Measurements from ENCODE around the gene PNKP.

PNKP gene

DNA sequence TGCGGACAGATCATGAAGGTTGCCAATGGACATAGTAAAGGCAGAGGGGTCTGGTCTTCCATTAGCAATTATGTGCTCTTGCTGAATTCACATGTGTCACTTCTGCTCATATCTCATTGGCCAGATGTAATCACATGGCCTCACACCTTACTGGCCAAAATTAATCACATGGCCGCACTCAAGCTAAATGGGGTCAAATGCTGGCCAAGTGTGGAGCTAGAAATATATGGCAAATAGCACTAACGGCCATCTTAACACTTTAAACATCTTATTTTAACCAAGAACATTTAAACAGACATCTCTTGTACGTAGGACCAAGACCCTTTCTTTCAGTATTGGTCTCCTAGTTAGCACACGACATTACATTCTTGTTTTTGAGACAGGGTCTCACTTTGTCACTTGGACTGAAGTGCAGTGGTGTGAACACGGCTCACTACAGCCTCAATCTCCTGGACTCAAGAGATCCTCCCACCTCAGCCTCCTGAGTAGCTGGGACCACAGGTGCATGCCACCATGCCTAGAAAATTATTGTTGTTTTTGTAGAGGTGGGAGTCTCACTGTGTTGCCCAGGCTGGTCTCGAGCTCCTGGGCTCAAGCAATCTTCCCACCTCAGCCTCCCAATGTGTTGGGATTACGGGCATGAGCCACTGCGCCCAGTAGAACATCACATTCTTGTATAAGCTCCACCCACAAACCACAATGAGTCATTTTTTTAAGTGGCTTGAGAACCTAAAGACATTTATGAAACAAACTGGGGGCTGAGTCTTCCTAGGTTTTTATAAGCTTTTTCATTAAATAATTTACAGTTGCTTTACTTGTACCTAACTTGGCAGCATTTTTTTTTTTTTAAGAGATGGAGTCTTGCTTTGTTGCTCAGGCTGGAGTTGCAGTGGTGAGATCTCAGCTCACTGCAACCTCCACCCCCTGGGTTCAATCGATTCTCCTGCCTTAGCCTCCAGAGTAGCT is 19.4 kb downstream of the PNKP start:
- H3K36me3 ChIP-seq (ENCODE audit: control insufficient read depth in 5 of 5, insufficient read depth in 5 of 5, low read length in 5 of 5), result no peaks in the 10 kb centered on the region
- peaks cover 0 to 7% (median 3%) of the 10 kb centered on the region in 5 donors for H3K9me3 ChIP-seq (ENCODE audit: control insufficient read depth in 5 of 5, low read length in 5 of 5)
- H3K27ac ChIP-seq (ENCODE audit: low read depth, low read length), result no peak overlapping the region
- no peak overlapping the region for H3K9ac ChIP-seq (ENCODE audit: low read length in 5 of 5)
- H3K4me1 ChIP-seq (ENCODE audit: control insufficient read depth in 5 of 5, insufficient read depth in 5 of 5, low read length in 5 of 5), result peaks cover 6 to 25% (median 19%) of the 10 kb centered on the region in 5 donors
- H3K27me3 ChIP-seq (ENCODE audit: control insufficient read depth in 5 of 5, insufficient read depth in 4 of 5, low read length in 5 of 5), result no peaks in the 10 kb centered on the region
- no peak overlapping the region for H3K4me3 ChIP-seq (ENCODE audit: low read depth in 1 of 5, low read length in 5 of 5)

DNA sequence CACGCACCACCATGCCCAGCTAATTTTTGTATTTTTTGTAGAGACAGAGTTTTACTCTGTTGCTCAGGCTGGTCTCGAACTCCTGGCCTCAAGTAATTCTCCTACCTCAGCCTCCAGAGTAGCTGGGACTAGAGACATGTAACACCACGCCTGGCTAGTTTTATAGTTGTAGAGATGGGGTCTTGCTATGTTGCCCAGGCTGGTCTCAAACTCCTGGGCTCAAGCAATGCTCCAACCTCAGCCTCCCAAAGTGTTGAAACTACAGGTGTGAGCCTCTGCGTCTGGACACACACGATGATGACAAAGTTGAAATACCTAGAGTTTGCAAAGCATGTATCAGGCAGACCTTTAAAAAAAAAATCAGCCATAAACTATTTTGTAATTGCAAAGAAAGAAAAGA is 21.0 kb downstream of the PNKP start:
- Histone ChIP-seq H3K27me3 (ENCODE audit: control insufficient read depth in 5 of 5, insufficient read depth in 4 of 5, low read length in 5 of 5) (no peaks in the 10 kb centered on the region), H3K27ac (ENCODE audit: low read depth, low read length) (no peak overlapping the region), H3K9ac (ENCODE audit: low read length in 5 of 5) (no peak overlapping the region), H3K9me3 (ENCODE audit: control insufficient read depth in 5 of 5, low read length in 5 of 5) (peaks cover 0 to 7% (median 3%) of the 10 kb centered on the region in 5 donors), H3K4me3 (ENCODE audit: low read depth in 1 of 5, low read length in 5 of 5) (no peak overlapping the region), H3K4me1 (ENCODE audit: control insufficient read depth in 5 of 5, insufficient read depth in 5 of 5, low read length in 5 of 5) (peaks cover 0 to 12% (median 5%) of the 10 kb centered on the region in 5 donors), H3K36me3 (ENCODE audit: control insufficient read depth in 5 of 5, insufficient read depth in 5 of 5, low read length in 5 of 5) (no peaks in the 10 kb centered on the region)

DNA sequence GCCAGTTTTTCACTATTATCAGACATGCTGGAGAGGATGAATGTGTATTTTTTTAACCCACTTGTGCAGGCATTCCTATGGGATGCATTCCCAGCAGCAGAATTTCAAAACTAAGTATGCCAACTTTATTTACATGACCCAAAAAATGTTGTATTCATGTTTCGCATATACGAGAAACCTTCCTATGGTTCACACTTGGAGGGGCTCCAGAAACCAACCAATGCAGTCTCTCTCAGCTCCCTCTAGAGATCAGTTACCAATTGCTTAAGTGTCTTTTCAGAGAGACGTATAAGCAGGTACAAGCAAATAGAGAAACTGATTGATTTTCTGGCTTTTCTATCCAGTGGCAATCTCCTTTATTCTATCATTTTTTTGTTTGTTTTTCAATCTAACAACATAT is 22.0 kb downstream of the PNKP start:
- H3K9me3 ChIP-seq (ENCODE audit: control insufficient read depth in 5 of 5, low read length in 5 of 5), result peaks cover 0 to 7% (median 3%) of the 10 kb centered on the region in 5 donors
- H3K4me3 ChIP-seq (ENCODE audit: low read depth in 1 of 5, low read length in 5 of 5), result no peak overlapping the region
- H3K4me1 ChIP-seq (ENCODE audit: control insufficient read depth in 5 of 5, insufficient read depth in 5 of 5, low read length in 5 of 5), result peaks cover 0 to 7% (median 5%) of the 10 kb centered on the region in 5 donors
- no peaks in the 10 kb centered on the region for H3K27me3 ChIP-seq (ENCODE audit: control insufficient read depth in 5 of 5, insufficient read depth in 4 of 5, low read length in 5 of 5)
- H3K27ac ChIP-seq (ENCODE audit: low read depth, low read length), result no peak overlapping the region
- peaks cover 0 to 5% (median 0%) of the 10 kb centered on the region in 5 donors for H3K36me3 ChIP-seq (ENCODE audit: control insufficient read depth in 5 of 5, insufficient read depth in 5 of 5, low read length in 5 of 5)
- no peak overlapping the region for H3K9ac ChIP-seq (ENCODE audit: low read length in 5 of 5)

DNA sequence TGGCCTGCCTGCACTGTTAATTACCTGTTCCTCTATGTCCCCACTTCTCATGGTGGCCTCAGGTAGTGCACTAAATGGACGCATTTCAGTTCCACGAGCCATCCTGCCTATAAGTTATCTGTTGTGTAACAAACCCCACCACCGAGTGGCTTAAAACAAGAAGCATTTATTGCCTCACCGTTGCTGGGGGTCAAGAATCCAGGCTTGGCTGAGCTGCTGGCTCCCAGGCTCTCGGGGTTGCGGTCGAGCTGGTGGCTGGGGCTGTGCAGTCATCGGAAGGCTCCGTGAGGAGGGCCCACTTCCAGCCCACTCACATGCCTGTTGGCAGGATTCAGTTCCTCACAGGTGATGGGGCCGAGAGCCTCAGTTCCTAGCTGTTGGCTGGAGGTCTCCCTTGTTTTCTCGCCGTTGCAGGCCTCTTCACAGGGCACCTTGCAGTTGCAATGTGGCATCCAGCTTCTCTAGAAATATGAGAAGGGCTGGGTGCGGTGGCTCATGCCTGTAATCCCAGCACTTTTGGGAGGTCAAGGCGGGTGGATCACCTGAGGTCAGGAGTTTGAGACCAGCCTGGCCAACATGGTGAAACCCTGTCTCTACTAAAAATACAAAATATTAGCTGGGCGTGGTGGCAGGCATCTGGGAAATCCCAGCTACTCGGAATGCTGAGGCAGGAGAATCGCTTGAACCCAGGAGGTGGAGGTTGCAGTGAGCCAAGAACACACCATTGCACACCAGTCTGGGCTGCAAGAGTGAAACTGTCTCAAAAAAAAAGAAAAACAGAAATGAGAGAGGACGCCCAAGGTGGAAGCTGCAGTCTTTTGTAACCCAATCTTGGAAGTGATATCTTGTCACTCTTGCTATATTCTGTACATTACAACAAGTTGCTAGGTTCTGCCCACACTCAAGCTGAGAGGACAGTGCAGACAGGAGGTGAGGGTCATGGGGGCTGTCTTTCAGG is 23.0 kb downstream of the PNKP start:
- Histone ChIP-seq H3K36me3 (ENCODE audit: control insufficient read depth in 5 of 5, insufficient read depth in 5 of 5, low read length in 5 of 5) (peaks cover 0 to 13% (median 6%) of the 10 kb centered on the region in 5 donors), H3K9me3 (ENCODE audit: control insufficient read depth in 5 of 5, low read length in 5 of 5) (peaks cover 0 to 5% (median under 1%) of the 10 kb centered on the region in 5 donors), H3K4me1 (ENCODE audit: control insufficient read depth in 5 of 5, insufficient read depth in 5 of 5, low read length in 5 of 5) (no peaks in the 10 kb centered on the region), H3K4me3 (ENCODE audit: low read depth in 1 of 5, low read length in 5 of 5) (no peak overlapping the region), H3K9ac (ENCODE audit: low read length in 5 of 5) (no peak overlapping the region), H3K27me3 (ENCODE audit: control insufficient read depth in 5 of 5, insufficient read depth in 4 of 5, low read length in 5 of 5) (no peaks in the 10 kb centered on the region), H3K27ac (ENCODE audit: low read depth, low read length) (no peak overlapping the region)

DNA sequence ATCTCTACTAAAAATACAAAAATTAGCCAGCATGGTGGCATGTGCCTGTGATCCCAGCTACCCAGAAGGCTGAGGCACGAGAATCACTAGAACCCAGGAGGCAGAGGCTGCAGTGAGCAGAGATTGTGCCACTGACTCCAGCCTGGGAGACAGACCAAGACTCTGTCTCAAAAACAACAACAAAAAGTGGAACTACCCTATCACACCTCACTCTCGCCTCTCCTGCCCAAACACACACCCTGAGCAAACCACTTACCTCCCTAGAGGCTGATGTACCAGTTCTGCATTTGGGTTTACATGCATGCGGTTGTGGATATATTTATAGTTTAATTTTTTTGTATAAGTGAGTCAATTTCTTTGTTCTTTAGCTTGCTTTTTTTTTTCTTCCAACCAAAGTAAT is 24.1 kb downstream of the PNKP start:
- peaks cover 0 to 24% (median 16%) of the 10 kb centered on the region in 5 donors for H3K36me3 ChIP-seq (ENCODE audit: control insufficient read depth in 5 of 5, insufficient read depth in 5 of 5, low read length in 5 of 5)
- no peak overlapping the region for H3K27ac ChIP-seq (ENCODE audit: low read depth, low read length)
- no peak overlapping the region for H3K4me3 ChIP-seq (ENCODE audit: low read depth in 1 of 5, low read length in 5 of 5)
- no peaks in the 10 kb centered on the region for H3K9me3 ChIP-seq (ENCODE audit: control insufficient read depth in 5 of 5, low read length in 5 of 5)
- H3K9ac ChIP-seq (ENCODE audit: low read length in 5 of 5), result no peak overlapping the region
- no peaks in the 10 kb centered on the region for H3K4me1 ChIP-seq (ENCODE audit: control insufficient read depth in 5 of 5, insufficient read depth in 5 of 5, low read length in 5 of 5)
- H3K27me3 ChIP-seq (ENCODE audit: control insufficient read depth in 5 of 5, insufficient read depth in 4 of 5, low read length in 5 of 5), result no peaks in the 10 kb centered on the region

DNA sequence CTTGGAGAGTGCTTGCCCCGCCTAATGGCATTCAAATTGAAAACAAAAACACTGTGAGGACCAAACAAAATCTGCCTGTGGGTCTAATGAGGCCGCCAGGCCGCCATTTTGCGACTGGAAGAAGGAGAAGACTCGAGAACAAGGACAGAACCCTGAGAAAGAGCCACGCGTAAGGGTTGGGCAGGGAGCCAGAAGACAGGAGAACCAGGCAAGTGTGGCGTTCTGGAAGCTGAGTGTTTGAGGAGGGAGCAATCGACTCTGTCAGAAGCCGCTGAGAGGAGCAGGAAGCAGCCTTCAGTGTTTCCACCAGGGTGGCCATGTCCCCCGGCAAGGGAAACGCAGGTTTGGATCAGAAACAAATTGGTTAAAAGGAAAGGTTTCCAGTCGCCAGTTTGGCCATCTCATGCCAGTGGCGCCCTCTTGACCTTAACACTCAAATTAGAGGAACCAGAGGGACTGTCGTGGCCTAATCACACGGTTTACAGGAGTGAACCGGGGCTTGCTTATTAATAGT is 26.6 kb downstream of the PNKP start:
- H3K9ac ChIP-seq (ENCODE audit: low read length in 5 of 5), result no peak overlapping the region
- H3K27me3 ChIP-seq (ENCODE audit: control insufficient read depth in 5 of 5, insufficient read depth in 4 of 5, low read length in 5 of 5), result no peaks in the 10 kb centered on the region
- peaks cover 0 to 47% (median 40%) of the 10 kb centered on the region in 5 donors for H3K36me3 ChIP-seq (ENCODE audit: control insufficient read depth in 5 of 5, insufficient read depth in 5 of 5, low read length in 5 of 5)
- H3K9me3 ChIP-seq (ENCODE audit: control insufficient read depth in 5 of 5, low read length in 5 of 5), result no peaks in the 10 kb centered on the region
- H3K27ac ChIP-seq (ENCODE audit: low read depth, low read length), result no peak overlapping the region
- peaks cover 0 to 3% (median 0%) of the 10 kb centered on the region in 5 donors for H3K4me1 ChIP-seq (ENCODE audit: control insufficient read depth in 5 of 5, insufficient read depth in 5 of 5, low read length in 5 of 5)
- no peak overlapping the region for H3K4me3 ChIP-seq (ENCODE audit: low read depth in 1 of 5, low read length in 5 of 5)

DNA sequence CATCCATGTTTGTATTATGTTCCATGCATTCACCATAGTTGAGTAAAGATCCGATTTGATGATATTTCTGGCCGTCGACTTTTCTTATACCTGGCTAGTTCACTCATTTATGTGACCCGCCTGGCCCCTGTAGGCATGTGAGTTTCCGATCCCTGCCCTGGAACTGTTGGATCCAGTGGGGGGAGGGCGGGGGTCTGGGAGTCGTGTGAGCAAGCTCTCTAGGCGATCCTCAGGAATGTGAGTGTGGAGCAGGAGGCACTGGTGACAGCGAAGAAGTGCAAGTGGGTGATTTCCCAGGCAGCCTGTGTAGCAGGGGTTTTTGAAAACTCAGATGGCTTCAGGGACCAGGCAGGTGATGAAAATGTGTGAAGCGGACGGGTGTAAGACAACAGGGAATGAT is 27.1 kb downstream of the PNKP start:
- Histone ChIP-seq H3K9me3 (ENCODE audit: control insufficient read depth in 5 of 5, low read length in 5 of 5) (no peaks in the 10 kb centered on the region), H3K36me3 (ENCODE audit: control insufficient read depth in 5 of 5, insufficient read depth in 5 of 5, low read length in 5 of 5) (peaks cover 0 to 51% (median 45%) of the 10 kb centered on the region in 5 donors), H3K27ac (ENCODE audit: low read depth, low read length) (no peak overlapping the region), H3K4me3 (ENCODE audit: low read depth in 1 of 5, low read length in 5 of 5) (no peak overlapping the region), H3K27me3 (ENCODE audit: control insufficient read depth in 5 of 5, insufficient read depth in 4 of 5, low read length in 5 of 5) (no peaks in the 10 kb centered on the region), H3K4me1 (ENCODE audit: control insufficient read depth in 5 of 5, insufficient read depth in 5 of 5, low read length in 5 of 5) (peaks cover 0 to 3% (median 0%) of the 10 kb centered on the region in 5 donors), H3K9ac (ENCODE audit: low read length in 5 of 5) (no peak overlapping the region)

DNA sequence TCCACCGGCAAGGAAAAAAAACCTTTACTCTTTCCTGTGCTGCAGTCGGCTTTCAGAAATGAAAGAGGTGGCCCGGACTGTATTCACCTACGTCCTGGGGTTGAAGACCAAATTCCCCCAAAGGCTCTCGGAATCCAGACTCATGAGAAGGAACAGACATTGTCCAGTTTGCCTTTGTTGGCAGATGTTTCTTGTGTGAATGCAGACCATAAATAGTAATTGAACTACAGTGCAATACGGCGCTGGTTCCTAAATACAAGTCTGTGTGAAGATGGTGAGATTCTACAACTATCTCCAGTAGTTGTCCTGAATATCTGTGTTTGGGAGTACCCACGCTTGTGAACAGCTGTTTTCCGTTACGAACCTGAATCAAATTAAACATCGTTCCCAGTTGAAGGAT is 27.7 kb downstream of the PNKP start:
- Histone ChIP-seq H3K27ac (ENCODE audit: low read depth, low read length) (no peak overlapping the region), H3K9me3 (ENCODE audit: control insufficient read depth in 5 of 5, low read length in 5 of 5) (no peaks in the 10 kb centered on the region), H3K36me3 (ENCODE audit: control insufficient read depth in 5 of 5, insufficient read depth in 5 of 5, low read length in 5 of 5) (peaks cover 0 to 57% (median 51%) of the 10 kb centered on the region in 5 donors), H3K4me3 (ENCODE audit: low read depth in 1 of 5, low read length in 5 of 5) (no peak overlapping the region), H3K9ac (ENCODE audit: low read length in 5 of 5) (no peak overlapping the region), H3K4me1 (ENCODE audit: control insufficient read depth in 5 of 5, insufficient read depth in 5 of 5, low read length in 5 of 5) (peaks cover 0 to 3% (median 0%) of the 10 kb centered on the region in 5 donors), H3K27me3 (ENCODE audit: control insufficient read depth in 5 of 5, insufficient read depth in 4 of 5, low read length in 5 of 5) (no peaks in the 10 kb centered on the region)

DNA sequence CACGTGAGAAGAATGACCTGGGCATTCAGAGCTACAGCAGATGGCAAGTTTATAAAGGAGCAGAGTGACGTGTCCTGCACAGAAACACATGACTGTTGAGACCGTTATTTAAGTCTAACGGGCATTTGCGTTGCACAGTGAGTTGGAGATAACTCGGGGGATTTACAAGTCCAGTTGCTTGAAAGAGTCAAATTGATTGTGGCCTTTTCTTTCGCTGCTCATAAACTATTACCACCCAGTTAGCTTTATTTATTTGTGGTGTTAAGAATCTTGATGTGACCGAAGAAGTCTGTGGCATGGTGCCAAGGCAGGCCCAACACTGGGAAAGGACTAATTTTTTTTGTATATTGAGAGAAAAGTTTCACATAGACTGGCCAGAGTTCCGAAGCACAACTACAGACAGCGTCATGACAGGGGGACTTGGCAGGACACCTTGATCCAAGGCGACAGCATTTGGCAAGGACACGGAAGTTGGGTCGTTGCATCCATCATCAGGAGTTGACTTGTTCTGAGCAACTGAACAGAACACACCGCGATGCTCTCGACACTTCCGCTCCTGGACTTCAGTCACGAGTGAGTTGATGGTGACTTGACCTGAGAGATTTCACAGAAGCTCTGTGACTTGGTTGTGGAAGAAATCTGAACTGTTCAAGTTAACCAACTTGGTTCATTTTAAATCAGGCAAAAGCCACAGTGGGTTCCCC is 28.3 kb downstream of the PNKP start:
- peaks cover 0 to 3% (median 0%) of the 10 kb centered on the region in 5 donors for H3K4me1 ChIP-seq (ENCODE audit: control insufficient read depth in 5 of 5, insufficient read depth in 5 of 5, low read length in 5 of 5)
- H3K4me3 ChIP-seq (ENCODE audit: low read depth in 1 of 5, low read length in 5 of 5), result no peak overlapping the region
- no peak overlapping the region for H3K27ac ChIP-seq (ENCODE audit: low read depth, low read length)
- H3K27me3 ChIP-seq (ENCODE audit: control insufficient read depth in 5 of 5, insufficient read depth in 4 of 5, low read length in 5 of 5), result no peaks in the 10 kb centered on the region
- no peaks in the 10 kb centered on the region for H3K9me3 ChIP-seq (ENCODE audit: control insufficient read depth in 5 of 5, low read length in 5 of 5)
- no peak overlapping the region for H3K9ac ChIP-seq (ENCODE audit: low read length in 5 of 5)
- H3K36me3 ChIP-seq (ENCODE audit: control insufficient read depth in 5 of 5, insufficient read depth in 5 of 5, low read length in 5 of 5), result peaks cover 0 to 64% (median 58%) of the 10 kb centered on the region in 5 donors
